ENCODE results near the gene TNRC6A.
A peak's percentile ranks its signal among the peaks of the same experiment; 100 is the strongest.
"Not testable (repeated sequence)": the region's sequence is repeated elsewhere in the genome, so short reads cannot be mapped to it uniquely, and the experiment has no call there.

Gene TNRC6A

DNA sequence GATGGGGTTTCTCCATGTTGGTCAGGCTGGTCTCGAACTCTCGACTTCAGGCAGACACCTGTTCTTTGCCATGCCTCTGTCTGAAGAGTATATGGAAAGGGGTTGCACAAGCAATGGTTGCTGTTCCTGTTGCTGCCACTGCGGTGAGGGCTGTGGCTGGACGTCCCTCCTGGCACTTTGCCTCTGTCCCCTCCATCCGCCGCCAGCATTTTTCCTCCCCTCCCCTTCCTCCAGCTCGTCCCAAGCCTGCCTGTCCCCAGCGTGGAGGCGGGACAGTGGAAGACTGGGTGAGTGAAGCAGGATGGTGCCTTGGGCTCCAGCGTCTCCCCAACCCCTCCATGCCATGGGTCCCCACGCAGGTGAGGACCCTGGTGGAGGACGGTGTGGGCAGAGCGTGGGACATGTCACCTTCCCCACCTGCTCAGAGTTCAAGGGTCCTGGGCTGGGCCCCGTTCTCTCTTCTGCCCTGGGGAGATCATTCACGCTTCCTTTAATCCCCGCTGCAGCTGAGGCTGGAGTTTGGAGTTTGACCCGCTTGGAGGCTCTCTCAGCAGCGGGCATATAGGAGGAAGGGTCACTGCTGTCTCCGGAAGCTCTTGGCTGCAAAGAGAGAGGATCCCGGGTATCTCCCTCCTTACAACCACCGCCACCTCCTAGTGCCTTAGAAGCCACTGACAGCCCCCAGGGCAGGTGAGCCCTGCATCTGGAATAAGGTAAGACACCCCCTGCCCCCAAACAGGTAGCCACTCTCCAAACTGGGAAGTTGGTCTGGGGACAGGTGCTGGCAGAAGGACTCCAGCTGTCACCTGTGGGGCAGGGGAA is 116.5 kb downstream of the TNRC6A start, which contains the start of gene SLC5A11:
Gene SLC5A11, plus strand, starts transcription at position 238 of the 822 bp plus-strand sequence. CDS start 12,681 bp downstream, outside the sequence.
- DNase-seq (ENCODE audit: low spot score) = no peak

DNA sequence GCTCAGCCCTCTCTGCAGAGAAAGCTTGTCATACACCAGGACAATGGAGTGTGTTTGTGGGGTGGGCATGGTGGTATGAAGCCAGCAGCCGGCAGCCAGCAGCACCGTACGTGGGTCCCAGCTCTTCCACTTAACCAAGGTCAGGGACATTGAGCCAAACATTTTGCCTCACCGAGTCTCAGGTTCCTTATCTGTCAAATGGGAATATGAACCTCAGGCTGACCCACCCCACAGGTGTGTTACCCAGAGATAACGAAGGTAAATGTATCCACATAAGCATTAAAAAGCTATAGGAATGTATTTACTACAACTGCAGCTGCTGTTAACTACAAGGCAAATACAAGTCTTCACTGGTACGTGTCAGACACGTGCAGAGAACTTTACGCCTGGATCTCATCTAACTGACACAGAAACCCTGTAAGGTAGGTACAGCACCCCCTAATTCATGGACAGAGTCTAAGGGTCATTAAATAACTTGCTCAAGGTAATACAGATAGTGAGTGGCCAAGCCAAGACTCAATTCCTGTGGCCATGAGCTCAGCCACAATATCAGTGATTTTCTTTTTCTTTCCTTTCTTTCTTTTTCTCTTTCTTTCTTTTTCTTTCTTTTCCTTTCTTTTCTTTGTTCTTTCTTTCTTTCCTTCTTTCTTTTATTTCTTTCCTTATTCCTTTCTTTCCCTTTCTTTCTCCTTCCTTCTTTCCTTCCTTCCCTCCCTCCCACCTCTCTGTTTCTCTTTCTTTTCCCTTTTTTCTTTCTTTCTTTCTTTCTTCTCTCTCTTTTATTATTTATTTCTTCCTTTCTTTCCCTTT is 117.3 kb downstream of the TNRC6A start:
- DNase-seq (ENCODE audit: low spot score) = no peak

DNA sequence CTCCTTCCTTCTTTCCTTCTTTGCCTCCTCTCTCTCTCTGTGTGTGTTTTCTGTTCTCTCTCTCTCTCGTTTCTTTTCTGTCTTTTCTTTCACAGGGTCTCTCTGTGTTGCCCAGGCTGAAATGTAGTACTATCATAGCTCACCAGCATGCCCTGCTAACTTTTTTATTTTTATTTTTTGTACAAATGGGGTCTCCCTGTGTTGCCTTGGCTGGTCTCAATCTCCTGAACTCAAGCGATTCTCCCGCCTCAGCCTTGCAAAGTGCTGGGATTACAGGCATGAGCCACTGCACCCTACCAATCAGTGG is 117.9 kb downstream of the TNRC6A start:
- no peak for DNase-seq (ENCODE audit: low spot score)

DNA sequence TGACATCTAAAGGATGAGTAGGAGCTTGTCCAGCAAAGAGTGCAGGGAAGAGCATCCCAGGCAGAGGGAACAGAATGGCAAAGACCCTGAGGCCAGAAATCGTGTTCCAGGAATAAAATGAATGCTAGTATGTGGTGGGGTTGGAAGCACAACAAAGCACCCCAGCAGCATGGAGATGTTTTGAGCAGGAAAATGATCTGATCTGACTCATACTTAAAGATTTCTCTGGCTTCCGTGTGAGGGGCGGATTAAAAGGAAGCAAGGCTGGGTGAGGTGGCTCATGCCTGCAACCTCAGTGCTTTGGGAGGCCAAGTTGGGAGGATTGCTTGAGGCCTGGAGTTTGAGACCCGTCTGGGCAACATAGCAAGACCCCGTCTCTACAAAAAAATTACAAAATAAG is 118.6 kb downstream of the TNRC6A start:
- DNase-seq (ENCODE audit: low spot score) = peak; percentile 35

DNA sequence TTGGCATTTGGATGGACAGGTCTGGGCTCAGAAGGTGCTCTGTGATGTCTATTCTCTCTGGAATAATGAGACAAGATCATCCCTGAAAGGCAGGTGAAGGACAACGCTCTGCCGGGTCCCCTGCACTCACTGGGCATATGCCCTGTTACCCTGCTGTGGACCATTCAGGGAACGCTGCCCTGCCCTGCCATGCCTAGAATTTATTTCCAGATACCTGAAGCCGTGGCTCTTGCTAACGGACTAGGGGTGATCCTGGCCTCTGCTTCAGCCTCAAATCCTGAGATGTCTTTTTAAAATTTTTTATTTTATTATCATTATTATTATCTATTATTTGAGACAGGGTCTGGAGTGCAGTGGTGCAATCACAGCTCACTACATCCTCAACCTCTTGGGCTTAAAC is 120.2 kb downstream of the TNRC6A start:
- DNase-seq (ENCODE audit: low spot score) = no peak

DNA sequence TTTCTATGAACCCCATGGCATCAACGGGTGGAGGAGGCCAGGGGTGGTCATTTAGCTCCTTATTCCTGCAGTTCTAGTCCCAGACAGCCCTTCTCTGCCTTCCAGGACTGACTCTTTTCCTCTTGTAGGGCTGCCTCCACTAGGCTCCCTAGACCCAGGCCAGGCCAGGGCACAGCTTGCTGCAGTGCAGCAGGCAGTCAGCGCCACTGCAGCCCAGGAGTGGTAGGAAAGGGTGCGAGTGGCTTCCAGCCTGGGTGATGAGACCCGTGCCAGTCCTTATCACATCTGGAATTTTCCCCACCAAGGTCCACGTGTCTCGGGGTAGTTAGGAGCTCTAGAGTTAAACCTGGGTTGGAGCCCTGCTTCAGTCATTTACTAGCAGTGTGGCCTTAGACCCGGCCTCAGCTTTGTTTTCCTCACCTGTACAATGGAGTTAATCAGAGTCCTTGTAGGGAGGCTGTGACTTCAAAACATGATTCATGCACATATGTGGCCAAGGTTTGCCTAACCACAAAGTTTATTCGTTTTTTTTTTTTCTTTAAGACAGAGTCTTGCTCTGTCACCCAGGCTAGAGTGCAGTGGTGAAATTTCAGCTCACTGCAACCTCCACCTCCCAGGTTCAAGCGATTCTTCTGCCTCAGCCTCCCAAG is 121.0 kb downstream of the TNRC6A start:
- DNase-seq (ENCODE audit: low spot score) = no peak

DNA sequence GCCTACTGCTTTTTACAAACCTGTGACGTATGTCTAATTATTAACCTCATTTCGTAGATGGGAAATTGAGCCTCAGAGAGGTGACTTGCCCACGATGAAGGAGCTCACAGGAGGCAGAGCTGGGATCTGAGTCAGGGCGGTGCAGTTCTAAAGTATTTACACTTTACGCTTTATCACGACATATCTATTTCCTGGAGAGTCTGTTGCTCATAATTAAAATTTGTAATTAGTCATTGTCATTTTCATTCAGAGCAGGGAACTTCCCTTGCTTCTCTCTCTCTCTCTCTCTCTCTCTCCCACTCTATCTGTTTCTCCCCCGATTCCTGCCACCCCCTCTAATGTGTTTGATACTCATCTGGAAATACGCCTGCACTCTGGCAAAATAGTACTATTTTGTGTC is 122.2 kb downstream of the TNRC6A start:
- peak; percentile 64 for DNase-seq (ENCODE audit: low spot score)

DNA sequence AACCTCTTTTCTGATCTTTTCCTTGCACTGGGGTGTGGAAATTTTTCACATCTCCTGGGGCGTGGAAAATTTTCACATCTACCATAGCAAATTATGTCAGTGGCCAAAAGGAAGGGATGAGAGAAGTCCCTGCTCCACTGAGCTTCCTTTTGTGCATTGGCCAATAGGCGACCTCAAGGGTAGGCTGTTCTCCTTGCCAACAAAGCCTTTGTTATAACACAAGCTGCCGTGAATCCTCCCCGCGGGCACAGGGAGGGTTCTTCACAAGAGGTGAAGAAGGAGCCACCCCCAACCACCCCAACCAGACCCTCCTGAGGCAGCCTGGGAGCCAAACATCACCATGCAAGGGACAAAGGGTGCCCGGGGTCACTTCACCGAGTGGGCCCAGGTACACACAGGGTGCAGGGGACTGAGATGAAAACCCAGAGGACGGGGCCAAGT is 122.8 kb downstream of the TNRC6A start:
- DNase-seq (ENCODE audit: low spot score) = no peak

DNA sequence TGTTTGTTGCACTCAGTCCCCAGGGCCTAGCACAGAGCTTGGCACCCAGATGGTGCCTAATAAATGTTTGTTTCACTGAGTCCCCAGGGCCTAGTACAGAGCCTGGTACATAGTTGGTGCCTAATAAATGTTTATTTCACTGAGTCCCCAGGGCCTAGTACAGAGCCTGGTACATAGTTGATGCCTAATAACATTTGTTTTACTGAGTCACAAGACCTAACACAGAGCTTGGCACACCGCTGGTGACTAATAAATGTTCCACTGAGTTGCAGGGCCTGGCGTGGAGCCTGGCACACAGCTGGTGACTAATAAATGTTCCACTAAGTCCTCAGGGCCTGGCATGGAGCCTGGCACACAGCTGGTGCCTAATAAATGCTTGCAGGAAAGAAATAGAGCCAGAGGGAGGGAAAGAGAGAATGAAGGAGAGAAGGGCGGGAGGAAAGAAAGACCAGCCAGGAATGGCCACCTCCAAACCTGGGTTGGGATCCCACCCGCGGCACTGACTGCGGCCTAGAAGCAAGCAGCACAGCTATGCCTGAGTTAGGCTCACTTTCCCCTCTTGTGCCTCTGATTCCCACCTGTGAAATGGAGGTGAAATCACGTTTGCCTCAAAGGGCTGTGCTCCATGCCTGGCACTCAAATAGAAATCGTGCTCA is 123.8 kb downstream of the TNRC6A start:
- DNase-seq (ENCODE audit: low spot score) = peak; percentile 35

DNA sequence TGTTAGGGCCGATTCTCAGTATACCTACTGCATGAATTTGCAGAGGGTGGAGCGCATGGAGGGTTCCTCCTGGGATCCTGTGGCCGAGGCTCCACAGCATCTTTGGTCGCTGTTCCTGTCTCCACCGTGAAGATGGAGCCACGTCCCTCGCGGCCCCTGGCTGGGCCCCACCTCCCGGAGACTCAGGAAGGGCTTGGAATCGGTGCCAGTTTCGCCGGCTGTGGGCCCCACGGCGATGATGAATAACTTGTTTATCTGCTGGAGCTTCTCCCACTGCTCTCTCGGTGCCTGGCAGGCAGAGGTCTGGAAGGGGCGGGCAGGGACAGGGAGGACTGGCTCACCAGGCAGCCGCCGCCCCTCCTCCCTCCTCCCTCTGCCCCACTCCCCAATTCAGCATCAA is 124.4 kb downstream of the TNRC6A start:
- no peak for DNase-seq (ENCODE audit: low spot score)

DNA sequence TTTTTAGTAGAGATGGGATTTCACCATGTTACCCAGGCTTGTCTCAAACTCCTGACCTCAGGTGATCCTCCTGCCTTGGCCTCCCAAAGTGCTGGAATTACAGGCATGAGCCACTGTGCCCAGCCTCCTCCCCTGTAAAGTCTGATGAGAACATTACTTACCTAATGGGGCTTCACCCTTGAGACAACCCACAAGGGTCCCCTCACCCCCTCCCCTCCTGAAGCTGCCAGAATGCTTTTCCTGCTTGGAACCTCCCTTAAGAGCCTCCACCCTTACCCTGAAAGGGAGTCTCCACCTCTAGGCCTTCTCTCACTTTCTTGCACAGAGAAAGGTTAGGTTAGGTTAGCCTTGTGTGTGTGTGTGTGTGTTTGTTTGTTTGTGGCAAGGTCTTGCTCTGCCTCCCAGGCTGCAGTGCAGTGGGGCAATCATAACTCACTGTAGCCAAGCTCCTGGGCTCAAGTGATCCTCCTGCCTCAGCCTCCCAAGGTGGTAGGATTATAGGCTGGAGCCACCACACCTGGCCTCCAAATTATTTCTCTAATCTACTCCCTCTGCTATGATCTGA is 125.2 kb downstream of the TNRC6A start:
- no peak for DNase-seq (ENCODE audit: low spot score)

DNA sequence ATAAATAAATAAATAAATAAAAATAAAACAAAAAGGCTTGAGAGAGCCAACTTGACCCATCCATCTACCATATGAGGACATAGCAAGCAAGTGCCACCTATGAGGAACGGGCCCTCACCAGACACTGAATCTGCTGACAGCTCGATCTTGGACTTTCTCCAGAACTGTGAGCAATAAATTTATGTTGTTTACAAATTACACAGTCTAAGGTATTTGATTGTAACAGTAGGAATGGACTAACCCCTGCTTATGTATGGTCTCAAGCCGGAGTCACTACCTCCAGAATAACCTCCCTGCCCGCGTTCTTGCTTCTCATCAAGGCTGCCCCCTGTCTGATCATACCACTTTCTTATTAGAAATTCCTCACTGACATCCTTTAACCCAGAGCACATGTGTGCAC is 126.2 kb downstream of the TNRC6A start:
- no peak for DNase-seq (ENCODE audit: low spot score)

DNA sequence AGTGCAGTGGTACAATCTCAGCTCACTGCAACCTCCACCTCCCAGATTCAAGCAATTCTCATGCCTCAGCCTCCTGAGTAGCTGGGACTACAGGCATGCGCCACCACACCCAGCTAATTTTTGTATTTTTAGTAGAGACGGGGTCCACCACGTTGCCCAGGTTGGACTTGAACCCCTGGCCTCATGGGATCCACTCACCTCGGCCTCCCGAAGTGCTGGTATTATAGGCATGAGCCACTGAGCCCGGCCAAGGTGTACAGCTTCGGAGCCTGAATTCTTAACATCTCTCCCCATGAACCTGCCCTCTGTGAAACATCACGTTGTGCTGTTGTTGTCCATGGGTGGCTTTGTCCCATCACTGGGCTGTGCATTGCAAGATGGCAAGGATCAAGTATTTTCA is 127.4 kb downstream of the TNRC6A start:
- not testable (repeated sequence) for DNase-seq (ENCODE audit: low spot score)

DNA sequence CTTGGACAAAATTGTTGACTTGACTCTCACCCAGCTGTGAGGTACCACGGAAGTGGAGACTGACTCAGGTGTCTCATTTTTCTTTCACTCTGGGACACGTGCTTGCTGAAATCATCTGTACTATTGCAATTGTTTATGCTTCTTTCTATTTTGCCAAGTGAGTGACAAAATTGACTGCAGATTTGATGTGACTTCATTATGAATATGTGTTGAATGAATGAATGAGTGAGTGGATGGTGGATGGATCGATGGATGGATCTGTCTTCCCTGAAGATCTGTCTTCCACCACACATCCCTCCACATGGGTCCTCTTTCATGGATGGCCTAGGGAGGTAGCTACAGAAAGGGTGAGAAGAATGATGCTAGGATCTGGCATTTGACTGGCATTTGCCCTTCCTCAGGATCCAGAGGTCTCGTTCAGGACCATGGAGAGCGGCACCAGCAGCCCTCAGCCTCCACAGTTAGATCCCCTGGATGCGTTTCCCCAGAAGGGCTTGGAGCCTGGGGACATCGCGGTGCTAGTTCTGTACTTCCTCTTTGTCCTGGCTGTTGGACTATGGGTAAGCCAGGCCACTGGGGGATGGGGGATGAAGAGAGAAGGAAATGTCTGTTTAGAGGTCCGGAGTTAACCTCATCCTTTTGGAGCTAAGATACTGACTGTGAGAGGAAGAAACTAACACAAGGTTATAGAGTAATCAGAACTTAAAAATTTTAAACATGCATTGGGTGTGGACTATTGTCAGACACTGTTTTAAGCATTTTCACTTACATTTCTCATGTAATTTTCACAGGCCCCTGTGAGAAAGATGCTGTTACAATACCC is 129.0 kb downstream of the TNRC6A start:
- DNase-seq (ENCODE audit: low spot score) = peak; percentile 57

DNA sequence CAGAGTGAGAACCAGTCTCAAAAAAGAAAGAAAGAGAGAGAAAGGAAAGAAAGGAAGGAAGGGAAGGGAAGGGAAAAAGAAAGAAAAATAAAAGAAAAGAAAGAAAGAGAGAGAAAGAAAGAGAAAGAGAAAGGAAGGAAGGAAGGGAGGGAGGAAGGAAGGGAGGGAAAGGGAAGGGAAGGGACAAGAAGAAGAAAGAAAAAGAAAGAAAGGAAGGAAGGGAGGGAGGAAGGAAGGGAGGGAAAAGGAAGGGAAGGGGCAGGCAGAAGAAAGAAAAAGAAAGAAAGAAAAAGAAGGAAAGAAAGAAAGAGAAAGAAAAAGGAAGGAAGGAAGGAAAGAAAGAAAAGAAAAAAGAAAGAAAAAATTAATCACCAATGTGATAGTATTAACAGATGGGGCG is 132.0 kb downstream of the TNRC6A start:
- no peak for DNase-seq (ENCODE audit: low spot score)

DNA sequence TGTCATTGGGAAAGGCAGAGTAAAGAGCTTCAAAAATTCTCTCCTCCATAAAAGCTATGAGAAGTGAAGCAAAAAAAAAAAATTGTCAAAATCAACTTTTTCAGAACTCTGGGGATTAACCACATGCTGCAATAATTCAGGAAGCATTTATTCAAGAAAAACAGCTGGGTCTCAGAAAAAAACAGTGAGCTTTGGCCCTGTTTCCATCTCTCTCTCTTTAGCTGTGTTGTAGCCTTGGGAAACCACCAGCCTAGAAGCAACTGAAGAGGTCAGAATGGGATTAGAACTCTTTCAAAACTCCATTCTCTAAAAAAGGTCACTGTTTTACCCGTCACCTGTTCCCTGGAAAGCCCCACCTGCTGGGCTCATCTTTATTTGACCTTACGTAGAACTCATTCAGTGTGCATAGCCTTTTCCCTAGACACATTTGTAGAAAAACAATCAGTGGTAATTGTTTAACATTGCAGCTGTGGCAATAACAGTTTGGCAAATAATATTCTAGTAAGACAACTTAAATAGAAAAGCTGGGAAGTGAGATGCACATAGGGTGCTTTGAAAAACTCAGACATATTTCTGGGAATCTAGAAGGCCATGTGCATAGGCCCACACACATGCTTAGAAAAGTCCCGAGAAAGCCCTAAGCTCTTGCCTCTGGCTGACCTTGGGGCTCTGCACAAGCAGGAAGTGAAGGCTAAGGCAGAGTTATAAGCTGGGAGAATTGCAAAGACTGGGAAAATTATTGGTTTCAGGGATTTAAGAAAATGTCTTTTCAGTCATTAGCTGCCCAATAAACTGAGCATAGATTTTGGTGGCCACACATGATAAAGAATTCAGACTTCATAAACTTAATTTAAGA is 134.4 kb downstream of the TNRC6A start:
- no peak for DNase-seq (ENCODE audit: low spot score)

DNA sequence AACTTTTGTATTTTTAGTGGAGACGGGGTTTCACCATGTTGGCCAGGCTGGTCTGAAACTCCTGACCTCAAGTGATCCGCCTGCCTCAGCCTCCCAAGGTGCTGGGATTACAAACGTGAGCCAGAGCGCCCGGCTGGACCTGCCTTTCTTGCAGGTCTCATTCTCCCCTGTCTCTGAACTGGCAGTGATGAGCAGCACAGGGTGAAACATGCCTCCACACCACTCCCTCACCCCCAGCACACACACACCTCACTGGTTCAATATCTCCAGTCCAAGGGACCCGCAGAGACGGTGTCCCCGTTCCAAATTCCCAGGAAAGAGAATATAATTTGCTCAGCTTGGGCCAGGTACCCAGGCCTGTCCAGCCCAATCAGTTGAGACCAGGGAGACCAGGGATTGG is 139.6 kb downstream of the TNRC6A start:
- no peak for DNase-seq (ENCODE audit: low spot score)

DNA sequence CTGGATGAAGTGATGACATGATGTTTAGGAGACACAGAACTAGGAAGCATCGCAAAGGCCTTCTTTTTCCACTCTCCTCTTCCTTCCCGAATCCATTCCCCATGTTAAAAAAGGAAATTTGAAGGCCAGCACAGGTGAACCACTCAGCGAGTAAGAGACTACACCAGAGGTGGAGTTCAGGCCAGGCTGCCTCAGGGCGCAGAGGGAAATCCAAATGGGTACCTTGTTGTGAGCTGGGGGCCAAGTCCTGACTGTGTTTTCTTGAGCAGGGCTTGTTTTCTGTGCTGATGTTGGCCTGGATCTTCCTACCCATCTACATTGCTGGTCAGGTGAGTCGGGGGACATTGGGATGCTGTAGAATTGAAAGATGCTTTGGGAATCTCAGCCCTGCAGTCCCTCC is 142.4 kb downstream of the TNRC6A start:
- no peak for DNase-seq (ENCODE audit: low spot score)

DNA sequence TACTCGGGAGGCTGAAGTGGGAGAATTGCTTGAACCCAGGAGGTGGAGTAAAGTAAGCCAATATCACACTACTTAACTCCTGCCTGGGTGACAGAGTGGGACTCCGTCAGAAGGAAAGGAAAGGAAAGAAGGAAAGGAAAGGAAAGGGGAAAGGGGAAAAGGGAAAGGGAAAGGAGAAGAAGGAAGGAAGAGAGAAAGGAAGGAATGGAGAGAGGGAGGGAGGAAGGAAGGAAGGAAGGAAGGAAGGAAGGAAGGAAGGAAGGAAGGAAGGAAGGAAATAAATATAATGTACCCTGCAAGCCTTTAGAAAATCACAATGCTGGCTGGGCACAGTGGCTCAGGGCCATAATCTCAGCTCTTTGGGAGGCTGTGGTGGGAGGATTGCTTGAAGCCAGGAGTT is 143.6 kb downstream of the TNRC6A start:
- no peak for DNase-seq (ENCODE audit: low spot score)

DNA sequence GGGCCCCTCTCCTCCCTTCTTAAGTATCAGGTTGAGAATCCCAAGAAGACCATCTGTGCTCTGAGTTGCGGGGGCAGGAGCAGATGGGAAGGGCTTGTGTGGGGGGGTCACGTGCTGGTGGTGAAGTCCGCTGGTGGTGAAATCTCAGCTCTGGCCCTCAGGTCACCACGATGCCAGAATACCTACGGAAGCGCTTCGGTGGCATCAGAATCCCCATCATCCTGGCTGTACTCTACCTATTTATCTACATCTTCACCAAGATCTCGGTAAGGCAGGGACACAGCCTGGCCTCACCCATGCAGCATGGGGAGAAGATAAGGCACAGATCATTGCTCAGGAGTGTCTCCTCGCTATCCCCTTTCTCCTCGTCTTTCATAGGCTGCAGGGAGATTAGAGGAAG is 146.0 kb downstream of the TNRC6A start:
- no peak for DNase-seq (ENCODE audit: low spot score)

All from RKO (cell line).